Uterus (tissue), 2 donors: ENCODE results near the gene IFNG-AS1.

Experiments
- POLR2A ChIP-seq, 2 donors: fragments of 450-650 bp; IDR thresholded peaks; one replicate each; pipeline ENCODE4 v1.6.1; 2016; ENCODE audit warnings: antibody characterized with exemption in 2 of 2, mild to moderate bottlenecking in 1 of 2, moderate library complexity in 1 of 2
- TF ChIP-seq, protein P1 (sequence below), 4 experiments: fragments of 200-600 bp in 2 of 4; fragments of 450-650 bp in 2 of 4; sonication (generic) in 2 of 4; IDR thresholded peaks; one replicate each; pipeline ENCODE4 v1.5.1; 2016 to 2019; ENCODE audit warnings: antibody characterized with exemption in 4 of 4, mild to moderate bottlenecking in 2 of 4, moderate library complexity in 1 of 4

DNA sequence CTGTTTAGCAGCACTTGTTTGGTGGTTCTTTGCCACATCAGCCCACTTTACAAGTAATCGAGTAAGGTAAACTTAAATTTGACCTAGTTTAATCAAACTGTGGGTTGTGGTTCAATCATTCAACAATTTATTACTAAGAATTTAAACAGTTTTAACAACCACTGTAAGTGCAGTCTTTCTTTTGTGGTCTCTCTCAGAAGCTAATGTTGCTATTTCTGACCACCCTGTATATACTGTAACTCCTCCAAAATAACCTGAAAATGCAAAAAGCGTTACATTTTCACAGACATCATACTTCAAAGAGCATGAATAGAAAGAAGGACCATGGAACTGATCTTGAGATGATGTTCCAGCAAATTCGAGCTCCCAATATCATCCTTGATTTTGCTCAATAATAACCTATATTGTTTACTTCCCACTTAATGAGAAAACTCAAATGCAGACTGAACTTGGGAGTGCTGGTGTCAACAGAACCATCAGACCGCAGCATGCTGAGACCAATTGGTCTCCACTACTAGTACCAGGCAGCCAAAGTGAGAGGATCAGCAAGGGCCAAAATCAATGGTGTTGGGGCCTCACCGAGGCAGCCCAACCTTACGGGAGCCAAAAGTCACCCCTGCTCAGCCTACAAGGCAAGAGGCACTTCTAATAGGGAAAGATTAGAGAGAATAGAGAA, 22.1 kb downstream of the IFNG-AS1 start:
- TF ChIP-seq, protein P1, sequence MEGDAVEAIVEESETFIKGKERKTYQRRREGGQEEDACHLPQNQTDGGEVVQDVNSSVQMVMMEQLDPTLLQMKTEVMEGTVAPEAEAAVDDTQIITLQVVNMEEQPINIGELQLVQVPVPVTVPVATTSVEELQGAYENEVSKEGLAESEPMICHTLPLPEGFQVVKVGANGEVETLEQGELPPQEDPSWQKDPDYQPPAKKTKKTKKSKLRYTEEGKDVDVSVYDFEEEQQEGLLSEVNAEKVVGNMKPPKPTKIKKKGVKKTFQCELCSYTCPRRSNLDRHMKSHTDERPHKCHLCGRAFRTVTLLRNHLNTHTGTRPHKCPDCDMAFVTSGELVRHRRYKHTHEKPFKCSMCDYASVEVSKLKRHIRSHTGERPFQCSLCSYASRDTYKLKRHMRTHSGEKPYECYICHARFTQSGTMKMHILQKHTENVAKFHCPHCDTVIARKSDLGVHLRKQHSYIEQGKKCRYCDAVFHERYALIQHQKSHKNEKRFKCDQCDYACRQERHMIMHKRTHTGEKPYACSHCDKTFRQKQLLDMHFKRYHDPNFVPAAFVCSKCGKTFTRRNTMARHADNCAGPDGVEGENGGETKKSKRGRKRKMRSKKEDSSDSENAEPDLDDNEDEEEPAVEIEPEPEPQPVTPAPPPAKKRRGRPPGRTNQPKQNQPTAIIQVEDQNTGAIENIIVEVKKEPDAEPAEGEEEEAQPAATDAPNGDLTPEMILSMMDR (IDR thresholded peaks at IDR 0.05) = no peak
- TF ChIP-seq POLR2A (IDR thresholded peaks at IDR 0.05) = no peak
